Measurements from ENCODE around the gene ESR1. TPM values are rescaled to one million over a fixed set of nuclear protein-coding genes. Genes with fewer than 3 reads are reported as not detected.
"Not testable (repeated sequence)": the region's sequence is repeated elsewhere in the genome, so short reads cannot be mapped to it uniquely, and the experiment has no call there.

ESR1 gene
- polyA plus RNA-seq, 3 donors = 0.12 to 0.24 (median 0.23) TPM

DNA sequence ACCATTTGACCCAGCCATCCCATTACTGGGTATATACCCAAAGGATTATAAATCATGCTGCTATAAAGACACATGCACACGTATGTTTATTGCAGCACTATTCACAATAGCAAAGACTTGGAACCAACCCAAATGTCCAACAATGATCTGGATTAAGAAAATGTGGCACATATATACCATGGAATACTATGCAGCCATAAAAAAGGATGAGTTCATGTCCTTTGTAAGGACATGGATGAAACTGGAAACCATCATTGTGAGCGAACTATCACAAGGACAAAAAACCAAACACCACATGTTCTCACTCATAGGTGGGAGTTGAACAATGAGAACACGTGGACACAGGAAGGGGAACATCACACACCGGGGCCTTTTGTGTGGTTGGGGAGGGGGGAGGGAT lies 226.3 kb downstream of the ESR1 start:
- H4K20me1 ChIP-seq (ENCODE audit: insufficient read depth, low read length); H3K79me2 ChIP-seq (ENCODE audit: insufficient read depth, low read length); H3K36me3 Mint-ChIP-seq; H3K4me2 ChIP-seq (replicated peaks; ENCODE audit: extremely low read depth, low read length, poor library complexity, severe bottlenecking); H3K9me3 ChIP-seq (replicated peaks in 1 of 2; ENCODE audit: control insufficient read depth in 1 of 2, insufficient read depth in 1 of 2, low read length in 2 of 2); H3K27ac Mint-ChIP-seq; H3K27me3 Mint-ChIP-seq (ENCODE audit: low read depth in 3 of 3); DNase-seq; H3K4me3 Mint-ChIP-seq; H3K27me3 ChIP-seq (ENCODE audit: control insufficient read depth in 2 of 2, insufficient read depth in 2 of 2, low read length in 2 of 2); H3K9ac ChIP-seq (ENCODE audit: insufficient read depth, low read length, poor library complexity, severe bottlenecking); intact Hi-C loops (cut with micrococcal nuclease); H3K27ac ChIP-seq (ENCODE audit: low read depth in 1 of 2, low read length in 2 of 2); H3K36me3 ChIP-seq (replicated peaks in 1 of 2; ENCODE audit: control insufficient read depth in 1 of 2, insufficient read depth in 2 of 2, low read length in 2 of 2); H3K4me1 ChIP-seq (ENCODE audit: control insufficient read depth in 1 of 2, insufficient read depth in 2 of 2, low read length in 2 of 2); H3K4me3 ChIP-seq (replicated peaks in 1 of 3; ENCODE audit: low read depth in 2 of 3, low read length in 3 of 3); H2AFZ ChIP-seq (ENCODE audit: insufficient read depth, low read depth, low read length, poor library complexity, severe bottlenecking); H3K4me1 Mint-ChIP-seq: not testable (repeated sequence)
- H3K9me3 Mint-ChIP-seq = peaks cover 2 to 16% (median 9%) of the 10 kb centered on the region in 7 donors
- no CpG with 5 or more reads among the region's 4 CpGs for WGBS (ENCODE audit: insufficient coverage)

DNA sequence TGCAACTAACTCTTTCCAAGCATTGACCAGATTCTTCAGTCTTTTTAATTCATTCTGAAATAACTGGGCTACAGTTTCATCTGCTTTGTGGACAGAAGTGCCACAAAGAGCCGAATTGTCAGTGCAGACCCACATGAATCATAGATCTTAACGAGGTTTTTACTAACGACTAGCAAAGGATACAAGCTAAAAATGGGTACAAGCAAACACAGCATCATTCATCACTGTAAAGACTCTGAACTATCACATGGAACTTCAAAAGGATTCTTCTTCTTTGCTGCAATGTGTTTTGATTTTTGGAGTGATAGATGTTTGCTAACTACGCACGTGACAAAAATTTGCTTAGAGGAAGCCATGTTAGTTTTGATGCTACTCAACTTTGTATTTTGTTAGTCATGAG lies 227.1 kb downstream of the ESR1 start:
- TF ChIP-seq, protein P1, sequence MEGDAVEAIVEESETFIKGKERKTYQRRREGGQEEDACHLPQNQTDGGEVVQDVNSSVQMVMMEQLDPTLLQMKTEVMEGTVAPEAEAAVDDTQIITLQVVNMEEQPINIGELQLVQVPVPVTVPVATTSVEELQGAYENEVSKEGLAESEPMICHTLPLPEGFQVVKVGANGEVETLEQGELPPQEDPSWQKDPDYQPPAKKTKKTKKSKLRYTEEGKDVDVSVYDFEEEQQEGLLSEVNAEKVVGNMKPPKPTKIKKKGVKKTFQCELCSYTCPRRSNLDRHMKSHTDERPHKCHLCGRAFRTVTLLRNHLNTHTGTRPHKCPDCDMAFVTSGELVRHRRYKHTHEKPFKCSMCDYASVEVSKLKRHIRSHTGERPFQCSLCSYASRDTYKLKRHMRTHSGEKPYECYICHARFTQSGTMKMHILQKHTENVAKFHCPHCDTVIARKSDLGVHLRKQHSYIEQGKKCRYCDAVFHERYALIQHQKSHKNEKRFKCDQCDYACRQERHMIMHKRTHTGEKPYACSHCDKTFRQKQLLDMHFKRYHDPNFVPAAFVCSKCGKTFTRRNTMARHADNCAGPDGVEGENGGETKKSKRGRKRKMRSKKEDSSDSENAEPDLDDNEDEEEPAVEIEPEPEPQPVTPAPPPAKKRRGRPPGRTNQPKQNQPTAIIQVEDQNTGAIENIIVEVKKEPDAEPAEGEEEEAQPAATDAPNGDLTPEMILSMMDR (IDR thresholded peaks at IDR 0.05) = no peak
- intact Hi-C loops (cut with micrococcal nuclease) = no loop called here
- Histone ChIP-seq H3K79me2 (ENCODE audit: insufficient read depth, low read length) (no peaks in the 10 kb centered on the region), H3K4me1 (ENCODE audit: control insufficient read depth in 1 of 2, insufficient read depth in 2 of 2, low read length in 2 of 2) (no peaks in the 10 kb centered on the region), H2AFZ (ENCODE audit: insufficient read depth, low read depth, low read length, poor library complexity, severe bottlenecking) (no peak overlapping the region), H3K9me3 (replicated peaks in 1 of 2; ENCODE audit: control insufficient read depth in 1 of 2, insufficient read depth in 1 of 2, low read length in 2 of 2) (no peaks in the 10 kb centered on the region), H4K20me1 (ENCODE audit: insufficient read depth, low read length) (no peaks in the 10 kb centered on the region), H3K4me3 (replicated peaks in 1 of 3; ENCODE audit: low read depth in 2 of 3, low read length in 3 of 3) (no peak overlapping the region), H3K36me3 (replicated peaks in 1 of 2; ENCODE audit: control insufficient read depth in 1 of 2, insufficient read depth in 2 of 2, low read length in 2 of 2) (no peaks in the 10 kb centered on the region), H3K27ac (ENCODE audit: low read depth in 1 of 2, low read length in 2 of 2) (no peak overlapping the region), H3K4me2 (replicated peaks; ENCODE audit: extremely low read depth, low read length, poor library complexity, severe bottlenecking) (no peak overlapping the region), H3K27me3 (ENCODE audit: control insufficient read depth in 2 of 2, insufficient read depth in 2 of 2, low read length in 2 of 2) (no peaks in the 10 kb centered on the region), H3K9ac (ENCODE audit: insufficient read depth, low read length, poor library complexity, severe bottlenecking) (no peak overlapping the region)
- no peaks in the 10 kb centered on the region for H3K4me1 Mint-ChIP-seq
- H3K4me3 Mint-ChIP-seq = no peak overlapping the region
- peaks cover 2 to 14% (median 5%) of the 10 kb centered on the region in 7 donors for H3K9me3 Mint-ChIP-seq
- DNase-seq = no peak
- 94% methylated on average over 2 of the region's 5 CpGs for WGBS (ENCODE audit: insufficient coverage)
- H3K27ac Mint-ChIP-seq = no peak overlapping the region
- H3K36me3 Mint-ChIP-seq = no peaks in the 10 kb centered on the region
- H3K27me3 Mint-ChIP-seq (ENCODE audit: low read depth in 3 of 3) = peaks cover 0 to 2% (median 0%) of the 10 kb centered on the region in 3 donors

Measured in CD14-positive monocyte (primary cell).